Endodermal cell (in vitro differentiated cells): ENCODE measurements around the gene PARD3B. TPM values are rescaled to one million over a fixed set of nuclear protein-coding genes. Genes with fewer than 3 reads are reported as not detected.

ENCODE experiments used
- DNase-seq: peaks from one replicate; pipeline ENCODE4 v3.0.0-alpha.2; 2017
- H3K27ac ChIP-seq: 2 replicates; pipeline ENCODE4 v1.5.1; 2013; ENCODE audit warnings: mild to moderate bottlenecking, low read depth, low read length, moderate library complexity
- H3K27me3 ChIP-seq: 2 replicates; pipeline ENCODE4 v1.6.1; 2013; ENCODE audit warnings: mild to moderate bottlenecking, low read length, moderate library complexity; ENCODE audit not compliant: insufficient read depth, control insufficient read depth, poor library complexity, severe bottlenecking
- H3K36me3 ChIP-seq: 2 replicates; pipeline ENCODE4 v1.7.0; 2013; ENCODE audit warnings: mild to moderate bottlenecking, low read length, moderate library complexity; ENCODE audit not compliant: control insufficient read depth, insufficient read depth
- H3K4me1 ChIP-seq: one replicate; pipeline ENCODE4 v1.7.0; 2013; ENCODE audit warnings: low read length; ENCODE audit not compliant: control insufficient read depth, insufficient read depth
- H3K4me3 ChIP-seq: 2 replicates; pipeline ENCODE4 v1.5.1; 2013; ENCODE audit warnings: mild to moderate bottlenecking, low read length, moderate library complexity
- H3K9ac ChIP-seq: 2 replicates; pipeline ENCODE4 v1.6.1; 2013; ENCODE audit warnings: mild to moderate bottlenecking, low read length, moderate library complexity; ENCODE audit not compliant: poor library complexity, severe bottlenecking; ENCODE audit errors: extremely low read depth
- H3K9me3 ChIP-seq: 2 replicates; pipeline ENCODE4 v1.6.1; 2013; ENCODE audit warnings: mild to moderate bottlenecking, low read length, moderate library complexity; ENCODE audit not compliant: control insufficient read depth
- H3K27ac Mint-ChIP-seq: 2 replicates; pipeline ENCODE4 v1.8.0; 2020; ENCODE audit warnings: mixed read lengths
- H3K27me3 Mint-ChIP-seq: 2 replicates; pipeline ENCODE4 v1.8.0; 2021; ENCODE audit warnings: mild to moderate bottlenecking, mixed read lengths; ENCODE audit not compliant: insufficient read depth
- H3K36me3 Mint-ChIP-seq: 2 replicates; pipeline ENCODE4 v1.8.0; 2020; ENCODE audit warnings: low read depth, mixed read lengths
- H3K4me1 Mint-ChIP-seq: 2 replicates; pipeline ENCODE4 v1.8.0; 2020; ENCODE audit warnings: mixed read lengths
- H3K4me3 Mint-ChIP-seq: 2 replicates; pipeline ENCODE4 v1.8.0; 2020; ENCODE audit warnings: mild to moderate bottlenecking, moderate library complexity, mixed read lengths
- H3K9me3 Mint-ChIP-seq: 2 replicates; pipeline ENCODE4 v1.8.0; 2020; ENCODE audit warnings: mild to moderate bottlenecking, mixed read lengths
- WGBS, 2 experiments: methylation state at CpG; one replicate each; pipeline versions ENCODE4 v1.1.5 to v1.1.7; 2013; ENCODE audit warnings: missing lambda C conversion rate in 2 of 2, mixed read lengths in 1 of 2; ENCODE audit not compliant: insufficient coverage in 1 of 2, insufficient read length in 1 of 2; 5-methylcytosine and 5-hydroxymethylcytosine counted together
- total RNA-seq, 2 donors: library from RNA; stranded (reverse); fragmentation: NEBNext Ultra II Directional in 1 of 2; extraction: Animal tissue kit (Norgen Biotek cat#: 25700) in 1 of 2; gene quantifications; 2 replicates in 1 of 2; 3 replicates in 1 of 2; pipeline ENCODE4 v1.2.1, GENCODE V29; 2021
- TF ChIP-seq, protein P1 (sequence below): fragments of 200-600 bp; sonication (generic); conservative IDR thresholded peaks from 2 replicates; pipeline ENCODE4 v1.5.0; 2021; ENCODE audit warnings: antibody characterized with exemption, mild to moderate bottlenecking

PARD3B gene
- total RNA-seq, 2 donors from 2014 or later, result 2.5 to 5.6 TPM

DNA sequence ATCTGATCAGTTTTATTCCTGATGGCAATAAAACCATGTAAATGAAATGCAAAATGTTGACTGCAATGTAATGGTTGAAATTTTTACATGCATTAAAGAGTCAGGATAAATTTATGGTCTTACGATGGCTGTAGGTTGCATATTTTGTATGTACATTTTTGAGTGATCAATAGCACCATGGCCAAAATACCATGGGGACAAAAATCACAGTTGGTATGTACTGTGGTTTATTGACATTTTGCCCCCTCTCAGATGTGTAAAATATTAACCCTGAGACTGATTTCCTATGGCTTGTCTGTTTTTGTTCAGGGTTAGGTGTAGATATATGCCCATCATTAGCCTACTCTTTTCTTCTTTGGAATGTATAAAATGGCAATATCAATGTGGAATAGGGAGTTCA, 138.1 kb downstream of the PARD3B start:
- H3K27me3 Mint-ChIP-seq, result no peaks in the 10 kb centered on the region
- WGBS, 2 experiments, result 92 to 100% methylated on average over 1 of the region's 1 CpG
- no peaks in the 10 kb centered on the region for H3K4me1 Mint-ChIP-seq
- H3K9me3 ChIP-seq, result no peaks in the 10 kb centered on the region
- TF ChIP-seq, protein P1, sequence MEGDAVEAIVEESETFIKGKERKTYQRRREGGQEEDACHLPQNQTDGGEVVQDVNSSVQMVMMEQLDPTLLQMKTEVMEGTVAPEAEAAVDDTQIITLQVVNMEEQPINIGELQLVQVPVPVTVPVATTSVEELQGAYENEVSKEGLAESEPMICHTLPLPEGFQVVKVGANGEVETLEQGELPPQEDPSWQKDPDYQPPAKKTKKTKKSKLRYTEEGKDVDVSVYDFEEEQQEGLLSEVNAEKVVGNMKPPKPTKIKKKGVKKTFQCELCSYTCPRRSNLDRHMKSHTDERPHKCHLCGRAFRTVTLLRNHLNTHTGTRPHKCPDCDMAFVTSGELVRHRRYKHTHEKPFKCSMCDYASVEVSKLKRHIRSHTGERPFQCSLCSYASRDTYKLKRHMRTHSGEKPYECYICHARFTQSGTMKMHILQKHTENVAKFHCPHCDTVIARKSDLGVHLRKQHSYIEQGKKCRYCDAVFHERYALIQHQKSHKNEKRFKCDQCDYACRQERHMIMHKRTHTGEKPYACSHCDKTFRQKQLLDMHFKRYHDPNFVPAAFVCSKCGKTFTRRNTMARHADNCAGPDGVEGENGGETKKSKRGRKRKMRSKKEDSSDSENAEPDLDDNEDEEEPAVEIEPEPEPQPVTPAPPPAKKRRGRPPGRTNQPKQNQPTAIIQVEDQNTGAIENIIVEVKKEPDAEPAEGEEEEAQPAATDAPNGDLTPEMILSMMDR, result no peak
- no peak overlapping the region for H3K4me3 Mint-ChIP-seq
- no peak overlapping the region for H3K4me3 ChIP-seq
- no peaks in the 10 kb centered on the region for H3K4me1 ChIP-seq
- DNase-seq, result no peak
- H3K27me3 ChIP-seq, result no peaks in the 10 kb centered on the region
- H3K9ac ChIP-seq, result no peak overlapping the region
- no peaks in the 10 kb centered on the region for H3K9me3 Mint-ChIP-seq
- no peaks in the 10 kb centered on the region for H3K36me3 ChIP-seq
- no peaks in the 10 kb centered on the region for H3K36me3 Mint-ChIP-seq
- no peak overlapping the region for H3K27ac Mint-ChIP-seq
- H3K27ac ChIP-seq, result no peak overlapping the region

DNA sequence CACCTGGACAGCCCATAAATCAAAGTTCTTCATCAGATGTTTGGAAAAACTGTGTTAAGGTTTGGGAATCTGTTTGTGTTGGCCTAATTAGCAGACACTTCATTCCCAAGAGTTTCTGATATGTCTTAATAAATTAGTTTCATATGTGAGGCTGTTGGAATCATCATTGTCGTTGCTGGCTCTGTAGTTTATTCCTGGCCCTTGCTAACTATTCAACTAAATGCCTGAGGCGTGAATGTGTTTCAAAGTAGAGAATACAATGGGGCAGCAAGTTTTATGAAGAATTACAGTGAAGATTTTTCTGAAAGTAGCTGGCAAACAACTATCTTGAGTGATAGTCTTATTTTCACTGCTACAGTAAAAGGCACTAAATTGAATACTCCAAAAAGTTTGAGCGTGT, 141.1 kb downstream of the PARD3B start:
- no peaks in the 10 kb centered on the region for H3K27me3 Mint-ChIP-seq
- no peak for DNase-seq
- no peaks in the 10 kb centered on the region for H3K27me3 ChIP-seq
- H3K36me3 Mint-ChIP-seq, result no peaks in the 10 kb centered on the region
- H3K9me3 Mint-ChIP-seq, result no peaks in the 10 kb centered on the region
- WGBS, 2 experiments, result 90 to 97% methylated on average over 3 of the region's 3 CpGs
- TF ChIP-seq, protein P1, result no peak
- no peaks in the 10 kb centered on the region for H3K4me1 Mint-ChIP-seq
- H3K27ac Mint-ChIP-seq, result no peak overlapping the region
- H3K4me1 ChIP-seq, result no peaks in the 10 kb centered on the region
- no peaks in the 10 kb centered on the region for H3K9me3 ChIP-seq
- H3K4me3 Mint-ChIP-seq, result no peak overlapping the region
- no peaks in the 10 kb centered on the region for H3K36me3 ChIP-seq
- H3K27ac ChIP-seq, result no peak overlapping the region
- no peak overlapping the region for H3K9ac ChIP-seq
- H3K4me3 ChIP-seq, result no peak overlapping the region

DNA sequence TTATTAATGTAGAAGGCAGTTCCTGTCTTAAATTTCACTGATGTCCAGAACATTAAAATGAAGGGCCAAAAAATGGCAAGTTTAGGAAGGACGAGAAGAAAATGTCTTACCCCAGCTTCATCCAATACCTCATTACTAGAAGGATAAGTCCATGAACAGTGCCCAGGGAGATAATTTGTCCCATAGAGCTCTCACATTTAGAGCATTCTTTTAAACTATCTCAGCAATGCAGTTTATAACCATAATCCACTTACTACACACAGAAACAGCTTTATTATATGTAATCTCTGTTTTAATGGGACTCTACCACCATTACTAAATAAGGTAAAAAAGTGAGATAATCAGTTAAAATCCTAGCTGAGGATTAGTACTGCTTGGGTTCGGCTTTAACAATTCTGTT, 142.5 kb downstream of the PARD3B start:
- Histone ChIP-seq H3K9ac (no peak overlapping the region), H3K9me3 (no peaks in the 10 kb centered on the region), H3K27ac (no peak overlapping the region), H3K4me1 (no peaks in the 10 kb centered on the region), H3K4me3 (no peak overlapping the region), H3K27me3 (no peaks in the 10 kb centered on the region), H3K36me3 (no peaks in the 10 kb centered on the region)
- H3K36me3 Mint-ChIP-seq, result no peaks in the 10 kb centered on the region
- H3K4me1 Mint-ChIP-seq, result no peaks in the 10 kb centered on the region
- no peak overlapping the region for H3K27ac Mint-ChIP-seq
- TF ChIP-seq, protein P1, result no peak
- no peaks in the 10 kb centered on the region for H3K27me3 Mint-ChIP-seq
- WGBS, 2 experiments, result 80 to 97% methylated on average over 2 of the region's 2 CpGs
- H3K4me3 Mint-ChIP-seq, result no peak overlapping the region
- H3K9me3 Mint-ChIP-seq, result no peaks in the 10 kb centered on the region
- no peak for DNase-seq
